Smooth muscle cell (in vitro differentiated cells): ENCODE measurements around the gene MAN2B2. TPM values are rescaled to one million over a fixed set of nuclear protein-coding genes. Genes with fewer than 3 reads are reported as not detected.

Source experiments
- DNase-seq: peaks from one replicate; lab custom pipeline; 2025; ENCODE audit not compliant: unreplicated experiment; lab: John Stamatoyannopoulos, UW
- H2AFZ ChIP-seq: fragments of 200-600 bp; sonication (generic); 2 replicates; pipeline ENCODE4 v1.6.0; 2016; ENCODE audit warnings: antibody characterized with exemption, low read depth, mild to moderate bottlenecking
- H3F3A ChIP-seq: fragments of 200-600 bp; sonication (generic); 2 replicates; pipeline ENCODE4 v1.6.0; 2017; ENCODE audit warnings: antibody characterized with exemption, low read depth
- H3K27ac ChIP-seq: fragments of 200-600 bp; sonication (generic); 2 replicates; pipeline ENCODE4 v1.5.1; 2016; ENCODE audit warnings: low read depth, mild to moderate bottlenecking
- H3K27me3 ChIP-seq: fragments of 200-600 bp; sonication (generic); 2 replicates; pipeline ENCODE4 v1.6.1; 2016; ENCODE audit warnings: low read depth, mild to moderate bottlenecking
- H3K36me3 ChIP-seq: fragments of 200-600 bp; sonication (generic); 2 replicates; pipeline ENCODE4 v1.5.1; 2016; ENCODE audit warnings: low read depth
- H3K4me1 ChIP-seq: fragments of 200-600 bp; sonication (generic); 2 replicates; pipeline ENCODE4 v1.5.1; 2016; ENCODE audit warnings: low read depth
- H3K4me2 ChIP-seq: fragments of 200-600 bp; sonication (generic); 2 replicates; pipeline ENCODE4 v1.6.0; 2016; ENCODE audit warnings: mild to moderate bottlenecking
- H3K4me3 ChIP-seq: fragments of 200-600 bp; sonication (generic); 2 replicates; pipeline ENCODE4 v1.5.1; 2016; ENCODE audit warnings: mild to moderate bottlenecking
- H3K79me2 ChIP-seq: fragments of 200-600 bp; sonication (generic); 2 replicates; pipeline ENCODE4 v1.6.0; 2016; ENCODE audit warnings: low read depth, mild to moderate bottlenecking
- H3K9ac ChIP-seq: fragments of 200-600 bp; sonication (generic); 2 replicates; pipeline ENCODE4 v1.6.0; 2016; ENCODE audit warnings: low read depth
- H3K9me3 ChIP-seq: fragments of 200-600 bp; sonication (generic); replicated peaks from 2 replicates; pipeline ENCODE4 v1.5.1; 2016; ENCODE audit warnings: low read depth
- H4K20me1 ChIP-seq: fragments of 200-600 bp; sonication (generic); 2 replicates; pipeline ENCODE4 v1.6.0; 2016; ENCODE audit warnings: low read depth
- WGBS: methylation state at CpG from one replicate; pipeline ENCODE4 v1.1.7; 2016; ENCODE audit warnings: low lambda C conversion rate; 5-methylcytosine and 5-hydroxymethylcytosine counted together
- polyA plus RNA-seq: library from polyadenylated mRNA; unstranded; fragments of >200 nt; fragmentation: Nextera tagmentation; extraction: Ambion mirVana; gene quantifications from 2 replicates; pipeline ENCODE4 v1.2.1, GENCODE V29; 2016
- total RNA-seq: library from RNA; depleted of rRNA; stranded (reverse); fragments of >200 nt; gene quantifications from 2 replicates; pipeline ENCODE4 v1.2.3, GENCODE V29; 2014
- TF ChIP-seq, protein P1 (sequence below): fragments of 200-600 bp; sonication (generic); IDR thresholded peaks from 2 replicates; pipeline ENCODE4 v1.5.1; 2017; ENCODE audit warnings: borderline replicate concordance, mild to moderate bottlenecking, antibody characterized with exemption; ENCODE audit not compliant: insufficient read depth, poor library complexity, severe bottlenecking

Gene MAN2B2
- total and polyA plus RNA-seq, 2 experiments from 2014 or later: 14.5 to 18.3 TPM

DNA sequence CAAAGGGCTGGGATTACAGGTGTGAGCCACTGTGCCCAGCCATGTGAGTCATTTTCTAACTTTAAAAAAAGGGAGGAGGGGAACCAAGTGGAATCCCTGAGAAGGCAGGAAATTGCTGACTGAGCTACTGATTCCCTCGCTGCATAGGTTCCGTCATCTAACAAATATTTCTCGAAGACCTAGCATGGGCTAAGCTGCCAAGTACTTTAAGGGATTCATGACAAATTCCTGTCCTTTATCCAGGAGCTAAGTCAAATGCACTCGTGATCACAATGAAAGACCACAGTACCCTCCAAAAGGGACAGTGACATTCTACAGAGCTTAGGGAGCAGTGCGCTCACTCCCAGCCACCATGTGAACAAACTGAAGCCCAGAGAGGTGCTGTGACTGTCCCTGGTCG lies 33.2 kb upstream of the MAN2B2 start:
- WGBS: 57% methylated on average over 6 of the region's 6 CpGs

DNA sequence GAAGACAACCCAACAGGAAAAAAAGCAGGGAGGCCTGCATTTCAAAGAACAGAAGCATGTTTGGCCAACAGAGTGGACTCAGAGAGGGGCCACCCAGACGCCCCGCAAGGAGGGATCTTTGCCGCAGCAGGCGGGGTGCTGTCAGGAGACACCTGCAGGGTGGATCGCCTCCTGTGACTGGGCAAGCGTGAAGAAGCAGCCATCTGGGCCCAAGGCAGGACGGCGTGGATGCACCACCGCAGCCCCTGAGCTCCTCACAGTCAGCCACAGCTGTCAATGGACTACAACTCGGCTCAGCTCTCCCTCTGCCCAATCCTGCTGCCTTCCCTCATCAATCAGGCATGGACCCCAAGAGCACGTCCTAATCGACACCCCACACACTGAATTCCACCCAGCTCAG lies 32.0 kb upstream of the MAN2B2 start:
- WGBS: 91% methylated on average over 12 of the region's 12 CpGs
- Histone ChIP-seq H3K27me3 (peaks cover 5% of the 10 kb centered on the region), H3K4me3 (no peak overlapping the region), H3K9me3 (no peaks in the 10 kb centered on the region), H3K4me1 (no peaks in the 10 kb centered on the region), H3K9ac (no peak overlapping the region), H3K36me3 (no peaks in the 10 kb centered on the region), H3K4me2 (no peak overlapping the region), H3K79me2 (no peaks in the 10 kb centered on the region), H3K27ac (no peak overlapping the region), H2AFZ (no peak overlapping the region), H3F3A (no peaks in the 10 kb centered on the region), H4K20me1 (no peaks in the 10 kb centered on the region)
- TF ChIP-seq, protein P1, sequence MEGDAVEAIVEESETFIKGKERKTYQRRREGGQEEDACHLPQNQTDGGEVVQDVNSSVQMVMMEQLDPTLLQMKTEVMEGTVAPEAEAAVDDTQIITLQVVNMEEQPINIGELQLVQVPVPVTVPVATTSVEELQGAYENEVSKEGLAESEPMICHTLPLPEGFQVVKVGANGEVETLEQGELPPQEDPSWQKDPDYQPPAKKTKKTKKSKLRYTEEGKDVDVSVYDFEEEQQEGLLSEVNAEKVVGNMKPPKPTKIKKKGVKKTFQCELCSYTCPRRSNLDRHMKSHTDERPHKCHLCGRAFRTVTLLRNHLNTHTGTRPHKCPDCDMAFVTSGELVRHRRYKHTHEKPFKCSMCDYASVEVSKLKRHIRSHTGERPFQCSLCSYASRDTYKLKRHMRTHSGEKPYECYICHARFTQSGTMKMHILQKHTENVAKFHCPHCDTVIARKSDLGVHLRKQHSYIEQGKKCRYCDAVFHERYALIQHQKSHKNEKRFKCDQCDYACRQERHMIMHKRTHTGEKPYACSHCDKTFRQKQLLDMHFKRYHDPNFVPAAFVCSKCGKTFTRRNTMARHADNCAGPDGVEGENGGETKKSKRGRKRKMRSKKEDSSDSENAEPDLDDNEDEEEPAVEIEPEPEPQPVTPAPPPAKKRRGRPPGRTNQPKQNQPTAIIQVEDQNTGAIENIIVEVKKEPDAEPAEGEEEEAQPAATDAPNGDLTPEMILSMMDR: no peak
- no peak for DNase-seq

More for the DNA sequence above, 33.2 kb upstream of the MAN2B2 start:
- H3K9me3 ChIP-seq: no peaks in the 10 kb centered on the region
- no peaks in the 10 kb centered on the region for H3K79me2 ChIP-seq
- H3K9ac ChIP-seq: no peak overlapping the region
- no peak overlapping the region for H3K4me3 ChIP-seq
- peaks cover 5% of the 10 kb centered on the region for H3K27me3 ChIP-seq
- DNase-seq: no peak
- H2AFZ ChIP-seq: no peak overlapping the region
- no peaks in the 10 kb centered on the region for H3K36me3 ChIP-seq
- H3F3A ChIP-seq: no peaks in the 10 kb centered on the region
- no peaks in the 10 kb centered on the region for H3K4me1 ChIP-seq
- H3K4me2 ChIP-seq: no peak overlapping the region
- H3K27ac ChIP-seq: no peak overlapping the region
- TF ChIP-seq, protein P1: no peak
- no peaks in the 10 kb centered on the region for H4K20me1 ChIP-seq

DNA sequence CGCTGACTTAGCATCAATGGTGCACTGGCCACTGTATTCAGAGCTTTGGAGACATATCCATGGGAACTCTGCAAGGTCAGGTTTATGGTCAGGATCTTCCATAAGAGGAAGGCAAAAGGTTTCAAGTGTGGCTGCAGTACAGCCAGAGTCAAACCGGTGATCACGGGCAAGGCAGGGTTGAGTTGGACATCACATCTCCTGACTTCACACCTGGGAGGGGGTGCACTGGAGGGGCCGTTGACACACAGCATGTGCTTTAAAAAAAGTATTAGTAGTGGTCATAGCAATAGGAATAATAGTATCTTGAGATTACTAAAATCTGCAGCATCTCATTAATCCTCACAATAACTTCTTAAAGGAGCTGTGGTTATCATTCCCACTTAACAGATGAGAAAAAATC lies 28.9 kb upstream of the MAN2B2 start:
- H2AFZ ChIP-seq: no peak overlapping the region
- TF ChIP-seq, protein P1: no peak
- peaks cover 6% of the 10 kb centered on the region for H3K27me3 ChIP-seq
- no peaks in the 10 kb centered on the region for H3K9me3 ChIP-seq
- H4K20me1 ChIP-seq: no peaks in the 10 kb centered on the region
- no peak overlapping the region for H3K9ac ChIP-seq
- H3K27ac ChIP-seq: no peak overlapping the region
- DNase-seq: no peak
- no peaks in the 10 kb centered on the region for H3K36me3 ChIP-seq
- 80% methylated on average over 4 of the region's 4 CpGs for WGBS
- no peaks in the 10 kb centered on the region for H3K79me2 ChIP-seq
- H3K4me3 ChIP-seq: no peak overlapping the region
- no peaks in the 10 kb centered on the region for H3K4me1 ChIP-seq
- no peak overlapping the region for H3K4me2 ChIP-seq
- H3F3A ChIP-seq: no peaks in the 10 kb centered on the region

DNA sequence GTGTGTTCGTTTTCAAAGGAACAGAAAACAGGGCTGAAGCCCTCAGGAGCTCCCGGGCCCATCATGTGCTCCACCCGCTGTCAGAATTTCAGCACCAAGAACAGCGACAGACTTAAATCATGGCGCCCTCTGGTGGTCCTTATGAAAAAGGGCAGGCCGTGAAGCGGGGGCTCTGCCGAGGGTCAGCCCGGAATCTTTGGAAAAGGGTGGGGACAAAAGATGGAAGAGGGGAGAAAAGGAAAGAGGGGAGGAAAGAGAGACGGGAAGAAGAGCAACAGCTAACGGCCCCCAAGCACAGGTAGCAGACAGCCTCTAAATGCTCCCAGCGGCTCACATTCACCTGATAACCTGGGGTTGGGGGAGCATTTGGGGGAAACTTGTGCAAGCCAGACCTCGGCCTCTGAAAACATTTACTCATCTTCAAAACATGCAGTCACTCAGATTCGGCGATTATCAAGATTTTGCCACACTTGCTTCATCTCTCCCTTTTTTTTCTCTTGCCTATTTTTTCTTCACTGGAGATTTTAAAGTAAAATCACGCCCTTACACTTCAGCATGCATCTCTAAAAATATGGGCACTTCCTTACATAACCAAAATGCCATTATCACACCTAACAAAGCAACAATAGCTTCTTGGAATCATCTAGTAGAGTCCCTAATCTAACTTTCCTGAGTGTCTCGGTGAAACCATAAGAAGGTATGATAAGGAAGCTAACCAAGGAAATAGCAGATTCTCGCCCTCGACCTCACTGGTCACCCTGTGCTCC lies 28.1 kb upstream of the MAN2B2 start:
- 29% methylated on average over 19 of the region's 19 CpGs for WGBS

More for the DNA sequence above, 28.1 kb upstream of the MAN2B2 start:
- H3K9ac ChIP-seq: no peak overlapping the region
- no peaks in the 10 kb centered on the region for H3F3A ChIP-seq
- H3K4me1 ChIP-seq: no peaks in the 10 kb centered on the region
- no peaks in the 10 kb centered on the region for H3K9me3 ChIP-seq
- no peaks in the 10 kb centered on the region for H3K36me3 ChIP-seq
- no peaks in the 10 kb centered on the region for H4K20me1 ChIP-seq
- no peak for DNase-seq
- TF ChIP-seq, protein P1: peak; percentile 95
- no peak overlapping the region for H3K4me2 ChIP-seq
- no peak overlapping the region for H3K4me3 ChIP-seq
- H3K79me2 ChIP-seq: no peaks in the 10 kb centered on the region
- peaks cover 6% of the 10 kb centered on the region for H3K27me3 ChIP-seq
- H2AFZ ChIP-seq: no peak overlapping the region
- H3K27ac ChIP-seq: no peak overlapping the region
